Epithelial cell of proximal tubule (primary cell): Measurements from ENCODE around the gene TTLL4. TPM values are rescaled to one million over a fixed set of nuclear protein-coding genes. Genes with fewer than 3 reads are reported as not detected.
"Not testable (repeated sequence)": the region's sequence is repeated elsewhere in the genome, so short reads cannot be mapped to it uniquely, and the experiment has no call there.

Experiments used
- DNase-seq: peaks from one replicate; pipeline ENCODE4 v3.0.0-alpha.2; 2011; ENCODE audit warnings: low read depth
- H3K4me3 ChIP-seq: 2 replicates; pipeline ENCODE4 v1.5.1; 2011; ENCODE audit warnings: low read depth, mild to moderate bottlenecking, low read length
- total RNA-seq: library from RNA; depleted of rRNA; stranded (reverse); fragments of >200 nt; gene quantifications from 2 replicates; pipeline ENCODE4 v1.2.3, GENCODE V29; 2015
- TF ChIP-seq, protein P1 (sequence below): conservative IDR thresholded peaks from 2 replicates; pipeline ENCODE4 v1.5.1; 2012; ENCODE audit warnings: low read depth, mild to moderate bottlenecking, low read length

Gene TTLL4
- total RNA-seq, 1 donor from 2014 or later = 20.5 TPM

DNA sequence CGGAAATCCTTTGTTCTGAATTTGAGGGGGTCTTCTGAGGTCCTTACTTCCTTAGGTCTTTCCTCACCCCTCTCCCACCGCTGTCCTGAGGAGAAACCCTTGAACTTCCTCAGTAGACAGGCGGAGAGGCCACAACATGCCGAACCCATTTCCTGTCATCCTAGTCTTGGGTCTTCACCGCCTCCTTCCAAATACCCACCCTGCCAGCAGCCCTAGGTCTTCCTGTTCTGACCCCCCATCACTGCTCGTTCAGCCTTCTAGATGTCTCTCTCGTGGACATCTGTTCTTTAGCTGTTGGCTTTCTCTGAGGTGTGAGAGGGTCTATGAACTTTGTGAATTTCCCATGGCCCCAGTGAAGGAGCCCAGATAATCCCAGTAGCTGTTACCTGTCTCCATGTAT, 44.1 kb downstream of the TTLL4 start:
- TF ChIP-seq, protein P1, sequence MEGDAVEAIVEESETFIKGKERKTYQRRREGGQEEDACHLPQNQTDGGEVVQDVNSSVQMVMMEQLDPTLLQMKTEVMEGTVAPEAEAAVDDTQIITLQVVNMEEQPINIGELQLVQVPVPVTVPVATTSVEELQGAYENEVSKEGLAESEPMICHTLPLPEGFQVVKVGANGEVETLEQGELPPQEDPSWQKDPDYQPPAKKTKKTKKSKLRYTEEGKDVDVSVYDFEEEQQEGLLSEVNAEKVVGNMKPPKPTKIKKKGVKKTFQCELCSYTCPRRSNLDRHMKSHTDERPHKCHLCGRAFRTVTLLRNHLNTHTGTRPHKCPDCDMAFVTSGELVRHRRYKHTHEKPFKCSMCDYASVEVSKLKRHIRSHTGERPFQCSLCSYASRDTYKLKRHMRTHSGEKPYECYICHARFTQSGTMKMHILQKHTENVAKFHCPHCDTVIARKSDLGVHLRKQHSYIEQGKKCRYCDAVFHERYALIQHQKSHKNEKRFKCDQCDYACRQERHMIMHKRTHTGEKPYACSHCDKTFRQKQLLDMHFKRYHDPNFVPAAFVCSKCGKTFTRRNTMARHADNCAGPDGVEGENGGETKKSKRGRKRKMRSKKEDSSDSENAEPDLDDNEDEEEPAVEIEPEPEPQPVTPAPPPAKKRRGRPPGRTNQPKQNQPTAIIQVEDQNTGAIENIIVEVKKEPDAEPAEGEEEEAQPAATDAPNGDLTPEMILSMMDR = no peak
- H3K4me3 ChIP-seq = no peak overlapping the region
- no peak for DNase-seq

DNA sequence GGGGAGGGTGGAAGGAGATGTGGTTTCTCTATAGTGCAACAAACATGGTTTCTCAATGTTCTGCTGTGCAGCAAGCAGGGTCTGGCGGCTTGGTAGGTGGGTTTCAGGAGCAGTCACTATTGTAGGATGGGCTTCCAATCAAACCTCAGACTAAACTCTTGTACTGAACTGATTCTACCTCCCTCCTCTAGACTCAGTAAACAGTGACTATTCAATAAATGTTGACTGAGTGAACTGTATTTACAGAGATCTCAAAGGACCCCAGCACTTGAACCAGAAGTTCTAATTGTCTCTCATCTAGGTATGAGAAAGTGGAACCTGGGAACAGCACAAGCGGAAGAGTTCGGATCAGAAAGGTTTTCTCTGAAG, 44.5 kb downstream of the TTLL4 start:
- no peak for DNase-seq
- TF ChIP-seq, protein P1 = no peak
- no peak overlapping the region for H3K4me3 ChIP-seq

DNA sequence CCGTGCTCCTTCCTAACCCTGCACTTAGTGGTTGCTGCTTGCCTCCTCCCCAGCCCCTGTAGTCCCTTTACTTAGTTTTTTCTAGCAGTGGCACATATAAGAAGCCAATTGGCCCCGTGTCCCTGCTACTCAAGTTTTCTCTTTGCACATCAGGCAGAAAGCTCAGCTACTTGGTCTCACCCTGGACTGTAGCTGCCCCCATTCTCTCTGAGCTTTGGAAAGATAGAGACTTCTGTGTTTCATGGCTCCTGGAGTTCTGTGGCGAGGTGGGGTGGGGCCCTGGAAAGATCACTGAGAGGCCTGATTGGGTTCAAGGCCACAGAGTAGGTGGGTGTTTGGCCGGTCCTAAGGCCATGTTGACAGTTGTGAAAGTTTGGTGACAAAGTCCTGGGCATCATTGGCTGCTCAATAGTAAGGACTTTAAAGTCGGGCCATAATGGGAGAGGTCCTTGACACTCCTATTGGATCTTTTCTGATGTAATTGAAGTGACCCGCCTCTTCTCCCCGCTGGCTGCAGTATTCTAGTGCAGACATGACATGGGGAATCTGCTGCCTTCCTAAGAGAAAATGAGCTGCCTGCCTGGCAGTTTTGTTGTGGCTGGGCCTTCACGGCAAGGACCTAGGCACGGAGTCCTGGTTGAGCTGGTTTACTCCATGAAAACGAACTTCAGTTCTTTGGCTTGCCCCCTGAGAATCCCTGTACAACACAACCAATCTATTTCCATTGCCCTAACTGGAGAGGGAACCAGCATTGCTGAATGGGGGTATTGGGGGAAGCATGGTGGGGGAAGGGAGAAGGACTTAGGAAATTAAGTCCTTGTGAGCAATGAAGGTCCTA, 45.2 kb downstream of the TTLL4 start:
- TF ChIP-seq, protein P1 = no peak
- DNase-seq = no peak
- H3K4me3 ChIP-seq = no peak overlapping the region

DNA sequence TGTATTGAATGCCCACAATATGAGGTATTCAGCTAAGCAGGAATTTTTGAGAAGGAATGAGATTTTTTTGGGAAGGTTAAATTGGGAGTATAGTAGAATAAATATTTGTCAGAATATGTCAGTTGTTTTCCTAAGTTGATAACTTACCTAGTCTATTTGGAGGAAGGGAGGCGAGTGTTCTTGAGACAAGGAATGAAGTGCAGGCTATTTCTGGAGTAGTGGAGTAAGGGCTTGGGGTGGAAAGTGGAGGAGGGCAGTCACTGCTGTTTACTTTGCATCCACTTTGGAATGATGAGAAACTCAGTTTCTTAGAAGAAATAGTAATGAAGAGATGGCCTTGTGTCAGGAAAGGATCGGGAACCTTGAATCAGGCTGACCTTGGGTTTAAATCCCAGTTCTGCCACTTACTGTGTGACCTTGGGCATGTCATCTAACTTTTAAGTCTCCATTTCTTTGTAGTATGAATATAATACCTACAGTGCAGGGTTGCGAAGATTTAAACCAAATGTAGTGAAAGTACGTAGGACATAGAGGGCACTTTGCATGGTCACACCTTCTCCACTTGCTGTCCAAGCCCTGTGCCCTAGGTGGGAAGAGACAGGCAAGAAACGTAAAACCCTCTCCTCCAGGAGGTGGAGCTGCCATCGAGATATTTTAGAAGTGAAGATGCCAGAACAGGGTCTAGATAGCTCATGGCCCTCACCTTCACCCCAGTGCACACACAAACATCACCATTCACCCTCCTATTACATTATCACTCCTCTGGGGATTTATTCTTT, 46.2 kb downstream of the TTLL4 start:
- H3K4me3 ChIP-seq = no peak overlapping the region
- no peak for DNase-seq
- TF ChIP-seq, protein P1 = no peak

DNA sequence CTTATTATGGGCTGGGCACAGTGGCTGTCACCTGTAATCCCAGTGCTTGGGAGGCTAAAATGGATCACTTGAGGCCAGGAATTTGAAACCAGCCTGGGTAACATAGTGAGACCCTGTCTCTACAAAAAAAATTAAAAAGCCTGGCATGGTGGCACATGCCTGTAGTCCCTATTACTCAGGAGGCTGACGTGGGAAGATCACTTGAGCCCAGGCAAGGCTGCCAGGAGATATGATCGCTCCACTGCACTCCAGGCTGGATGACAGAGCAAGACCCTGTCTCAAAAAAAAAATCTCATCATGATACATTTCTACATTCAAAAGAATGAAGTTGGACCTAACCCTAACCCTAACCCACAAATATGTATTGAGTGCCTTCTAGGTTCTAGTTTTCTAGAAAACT, 51.2 kb downstream of the TTLL4 start:
- no peak for DNase-seq
- TF ChIP-seq, protein P1 = no peak

GRCh38 chr2:218772759-218773158, 62.1 kb downstream of the TTLL4 start:
- DNase-seq, H3K4me3 ChIP-seq: not testable (repeated sequence)

More for the DNA sequence above, 51.2 kb downstream of the TTLL4 start:
- H3K4me3 ChIP-seq = no peak overlapping the region

DNA sequence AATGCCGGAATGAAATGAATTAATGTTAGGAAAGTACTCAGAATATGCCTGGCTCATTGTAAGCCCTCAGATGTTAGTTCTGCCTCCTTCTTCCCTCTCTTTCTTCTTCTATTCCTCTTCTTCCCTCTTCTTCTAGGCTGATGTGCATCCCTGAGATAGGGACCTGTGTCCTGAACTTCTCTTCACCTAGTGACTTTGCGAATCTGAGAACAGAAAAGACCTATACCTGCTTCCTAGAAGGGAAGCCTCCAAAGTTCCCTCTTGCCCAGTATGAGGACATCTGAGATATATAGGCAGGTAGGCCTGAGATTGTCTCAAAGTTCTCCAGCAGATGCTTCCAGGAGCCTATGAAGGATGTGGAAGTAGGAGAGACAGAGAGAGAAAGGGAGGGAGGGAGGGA, 63.2 kb downstream of the TTLL4 start:
- no peak for DNase-seq
- no peak overlapping the region for H3K4me3 ChIP-seq
- TF ChIP-seq, protein P1 = no peak
